Erythroblast (primary cell): ENCODE results near the gene BTF3L4.

Experiments
- DNase-seq, 2 experiments: peaks; one replicate each; lab custom pipeline; 2025; lab: John Stamatoyannopoulos, UW
- GATA1 ChIP-seq: IDR thresholded peaks from 2 replicates; pipeline ENCODE4 v1.6.1; 2011; ENCODE audit warnings: low read depth, mild to moderate bottlenecking, control low read depth, low read length, moderate library complexity
- POLR2A ChIP-seq: IDR thresholded peaks from 2 replicates; pipeline ENCODE4 v1.6.1; 2011; ENCODE audit warnings: mild to moderate bottlenecking, low read length

The BTF3L4 gene

DNA sequence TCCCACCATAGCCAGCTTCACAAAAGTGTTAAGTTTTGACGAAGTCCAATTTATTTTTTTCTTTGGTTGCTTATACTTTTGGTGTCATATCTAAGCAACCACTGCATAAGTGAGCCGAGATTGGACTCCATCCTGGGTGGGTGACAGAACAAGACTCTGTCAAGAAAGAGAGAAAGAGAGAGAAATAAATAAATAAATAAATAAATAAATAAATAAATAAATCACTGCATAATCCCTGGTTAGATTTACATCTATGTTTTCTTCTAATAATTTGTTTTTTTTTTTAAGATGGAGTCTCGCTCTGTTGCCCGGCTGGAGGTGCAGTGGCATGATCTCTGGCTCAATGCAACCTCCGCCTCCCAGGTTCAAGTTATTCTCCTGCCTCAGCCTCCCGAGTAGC lies 67.5 kb downstream of the BTF3L4 start:
- no peak for DNase-seq
- TF ChIP-seq GATA1 (no peak), POLR2A (no peak)

DNA sequence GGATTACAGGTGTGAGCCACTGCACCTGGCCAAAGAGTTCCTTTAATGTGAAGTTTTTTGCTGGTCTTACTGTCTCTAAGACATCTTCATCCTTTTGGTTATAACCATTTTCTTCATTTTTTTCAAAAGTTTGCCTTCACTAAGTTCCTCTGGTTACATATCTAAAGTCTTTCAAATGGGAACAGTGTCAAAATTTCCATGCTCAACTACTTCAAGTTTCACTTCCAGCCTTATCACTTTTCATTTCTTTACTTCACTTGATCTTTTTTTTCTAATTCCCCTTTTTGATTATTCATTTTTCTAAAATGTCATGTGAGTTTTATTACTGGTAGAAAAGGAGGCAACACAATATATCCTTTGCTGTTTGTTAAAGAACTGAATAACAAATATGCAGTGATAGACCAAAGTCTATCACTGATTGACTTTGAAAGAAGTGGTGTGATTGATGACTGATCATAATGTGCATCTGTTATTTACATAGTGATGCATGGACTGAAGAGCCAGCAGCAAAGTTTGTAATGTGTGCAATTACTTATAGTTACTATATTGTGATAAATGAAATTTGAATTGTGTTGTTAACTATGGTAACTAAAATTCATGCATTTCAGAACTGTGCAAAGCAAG lies 69.8 kb downstream of the BTF3L4 start:
- no peak for DNase-seq
- TF ChIP-seq GATA1 (no peak), POLR2A (no peak)

DNA sequence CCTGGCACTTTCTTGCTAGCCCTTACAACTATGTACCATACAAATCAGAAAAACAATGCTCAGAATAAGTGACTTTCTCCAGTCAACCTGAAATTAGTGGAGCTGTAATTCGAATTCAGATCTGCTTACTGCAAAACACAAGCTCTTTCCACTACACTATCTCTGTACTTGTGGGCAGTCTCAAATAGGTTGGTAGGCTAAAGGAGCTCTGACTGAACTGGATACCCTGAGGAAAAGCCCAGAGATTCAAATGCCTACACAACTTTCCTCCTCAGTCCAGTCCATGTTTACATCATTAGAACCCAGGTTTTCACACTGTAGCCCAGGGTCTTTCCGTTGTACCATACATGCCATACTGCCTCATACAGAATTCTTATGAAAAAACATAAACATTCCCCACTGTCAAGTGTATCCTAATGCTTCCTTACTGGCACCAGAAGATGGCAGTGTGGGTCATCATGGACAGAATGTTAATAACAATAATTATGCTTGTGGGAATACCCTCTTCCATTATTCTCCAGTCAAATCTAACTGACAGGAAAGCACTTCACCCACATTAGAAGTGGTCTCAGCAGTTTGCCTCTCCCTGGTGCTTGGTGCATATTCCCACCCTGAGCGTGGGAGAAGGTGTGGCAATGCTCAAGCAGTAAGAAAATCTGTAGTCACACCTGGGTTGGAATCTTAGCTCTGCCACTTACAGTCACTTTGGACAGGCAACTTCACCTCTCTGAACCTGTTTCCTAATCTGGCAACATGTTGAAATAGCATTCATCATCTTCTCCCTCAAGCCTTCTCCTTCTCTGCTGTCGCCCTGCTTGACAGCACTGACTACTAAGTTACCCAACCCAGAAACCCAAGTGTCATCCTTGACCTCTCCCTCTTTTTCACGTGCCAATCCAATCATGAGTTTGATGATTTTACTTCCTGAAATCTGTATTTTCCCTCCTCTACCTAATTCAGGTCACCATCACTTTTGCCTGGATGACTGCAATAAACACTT lies 71.4 kb downstream of the BTF3L4 start:
- DNase-seq = peak; percentile 25 to 53
- TF ChIP-seq POLR2A = no peak
- no peak for TF ChIP-seq GATA1

DNA sequence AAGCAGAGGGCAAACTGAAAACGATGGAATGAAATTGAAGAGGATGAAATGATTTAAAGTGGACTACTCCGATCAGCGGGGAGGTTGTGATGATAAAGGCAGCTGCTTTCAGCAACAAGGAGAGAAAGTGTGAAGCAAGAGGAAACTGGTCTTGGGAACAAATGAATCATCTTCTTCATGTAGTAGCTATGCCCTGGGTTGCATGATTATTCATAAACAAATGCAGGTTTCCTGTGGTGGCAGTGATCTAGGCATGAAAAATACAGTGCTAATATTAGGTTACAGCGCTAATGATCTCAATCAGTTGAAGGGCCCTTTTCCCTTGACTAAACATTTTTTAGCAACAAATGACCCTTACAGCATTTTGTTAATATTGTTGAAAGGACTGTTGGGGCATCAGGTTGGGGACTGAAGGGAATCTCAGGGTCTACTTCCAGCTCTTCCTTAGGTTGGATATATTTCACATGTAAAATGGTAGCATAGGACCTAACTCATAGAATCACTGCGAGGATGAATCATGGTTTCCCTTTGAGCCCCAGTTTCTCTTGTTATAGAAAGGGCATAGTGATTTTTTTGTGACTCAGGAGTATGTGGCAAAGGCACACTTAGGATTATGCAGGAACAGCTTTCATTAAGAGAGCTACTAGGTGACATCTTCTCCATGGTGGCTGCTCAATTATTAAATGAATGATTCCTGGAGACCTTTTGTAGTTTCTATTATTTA lies 83.9 kb downstream of the BTF3L4 start:
- TF ChIP-seq GATA1 (no peak), POLR2A (no peak)
- no peak for DNase-seq
